SJSA1 (cell line): ENCODE data around the gene SERHL2. TPM values are rescaled to one million over a fixed set of nuclear protein-coding genes. Genes with fewer than 3 reads are reported as not detected.
"Not testable (repeated sequence)": the region's sequence is repeated elsewhere in the genome, so short reads cannot be mapped to it uniquely, and the experiment has no call there.

ENCODE experiments used
- DNase-seq, 2 experiments: peaks; one replicate each; pipeline ENCODE4 v3.0.0-alpha.2; 2015 to 2020; ENCODE audit warnings: low spot score in 2 of 2, low read depth in 1 of 2
- H3K27ac ChIP-seq: fragments of 250-450 bp; sonication (Bioruptor Pico); 2 replicates; pipeline ENCODE4 v1.5.1; 2020; ENCODE audit warnings: mild to moderate bottlenecking, moderate library complexity
- H3K27me3 ChIP-seq: fragments of 250-450 bp; sonication (Bioruptor Pico); replicated peaks from 2 replicates; pipeline ENCODE4 v1.5.1; 2020; ENCODE audit warnings: mild to moderate bottlenecking, moderate library complexity
- H3K36me3 ChIP-seq: fragments of 250-450 bp; sonication (Bioruptor Pico); 2 replicates; pipeline ENCODE4 v1.5.1; 2020; ENCODE audit warnings: mild to moderate bottlenecking
- H3K4me1 ChIP-seq: fragments of 250-450 bp; sonication (Bioruptor Pico); replicated peaks from 2 replicates; pipeline ENCODE4 v1.6.1; 2021; ENCODE audit warnings: mild to moderate bottlenecking
- H3K4me3 ChIP-seq: fragments of 250-450 bp; sonication (Bioruptor Pico); 2 replicates; pipeline ENCODE4 v1.5.1; 2020; ENCODE audit warnings: mild to moderate bottlenecking
- H3K9me3 ChIP-seq: fragments of 250-450 bp; sonication (Bioruptor Pico); replicated peaks from 2 replicates; pipeline ENCODE4 v1.5.1; 2020; ENCODE audit warnings: mild to moderate bottlenecking
- total RNA-seq: library from RNA; depleted of rRNA; stranded (reverse); fragments of >200 nt; shearing (Covaris generic); gene quantifications from 2 replicates; pipeline ENCODE4 v1.2.3, GENCODE V29; 2014

SERHL2 gene
- total RNA-seq, 1 experiment from 2014 or later = 2.9 TPM

DNA sequence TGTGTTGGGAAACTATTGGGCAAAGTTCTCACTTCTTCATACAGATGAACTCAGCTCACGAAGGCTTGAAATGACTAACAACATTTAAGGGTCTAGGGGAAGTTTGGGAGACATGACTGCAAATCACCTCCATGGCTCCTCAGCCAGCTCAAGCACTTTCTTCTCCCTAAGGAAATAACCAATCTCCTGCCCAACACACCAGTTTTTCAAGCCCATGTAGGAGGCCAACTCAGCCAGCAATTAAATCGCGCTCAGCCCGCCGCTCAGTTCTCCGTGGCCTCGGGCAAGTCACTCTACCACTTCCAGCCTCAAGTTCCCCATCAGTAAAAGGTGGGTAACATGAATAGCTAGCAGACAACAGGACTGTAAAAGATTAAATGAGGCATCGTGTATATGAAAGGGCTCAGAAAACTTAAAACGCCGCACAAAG is 60.1 kb downstream of the SERHL2 start:
- Histone ChIP-seq H3K27me3 (no peaks in the 10 kb centered on the region), H3K36me3 (peaks cover 40% of the 10 kb centered on the region), H3K4me1 (peaks cover 61% of the 10 kb centered on the region), H3K4me3 (peak overlapping the region; percentile 84), H3K9me3 (no peaks in the 10 kb centered on the region), H3K27ac (peak overlapping the region; percentile 100)
- DNase-seq = no peak

GRCh38 chr22:42614312-42615091 is 60.7 kb downstream of the SERHL2 start, which contains the start of gene POLDIP3:
POLDIP3 (minus strand) TSS chr22:42614883; CDS start chr22:42614857, 26 bp downstream.
- Histone ChIP-seq H3K9me3 (no peaks in the 10 kb centered on the region), H3K36me3 (peaks cover 46% of the 10 kb centered on the region), H3K4me3 (peak within 1 kb of the TSS; percentile 84), H3K27me3 (no peaks in the 10 kb centered on the region), H3K4me1 (peaks cover 55% of the 10 kb centered on the region), H3K27ac (peak within 1 kb of the TSS; percentile 100)
- DNase-seq = peak; percentile 99

- peak; percentile 98 to 99 for DNase-seq
- Histone ChIP-seq H3K27me3 (no peaks in the 10 kb centered on the region), H3K9me3 (no peaks in the 10 kb centered on the region), H3K27ac (peak overlapping the region; percentile 100), H3K36me3 (peaks cover 52% of the 10 kb centered on the region), H3K4me1 (peaks cover 51% of the 10 kb centered on the region), H3K4me3 (peak overlapping the region; percentile 84)
Observed at GRCh38 chr22:42615092-42615859, 61.5 kb downstream of the SERHL2 start.

DNA sequence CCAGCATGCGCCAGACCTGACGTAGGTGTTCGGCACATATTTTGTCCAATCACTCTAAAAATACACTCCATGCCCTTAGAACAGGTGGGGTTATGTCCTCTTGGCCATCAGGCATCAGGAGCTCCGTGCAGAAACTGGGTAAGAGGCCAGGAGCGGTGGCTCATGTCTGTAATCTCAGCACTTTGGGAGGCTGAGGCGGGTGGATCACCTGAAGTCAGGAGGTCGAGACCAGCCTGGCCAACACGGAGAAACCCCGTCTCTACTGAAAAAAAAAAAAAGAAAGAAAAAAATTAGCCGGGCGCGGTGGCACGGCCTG is 62.1 kb downstream of the SERHL2 start:
- not testable (repeated sequence) for DNase-seq, H3K9me3 ChIP-seq, H3K27me3 ChIP-seq
- Histone ChIP-seq H3K4me3 (0 out of 2 replicates have a peak overlapping the region, but pooled peaks have one; percentile 0), H3K36me3 (peaks cover 48% of the 10 kb centered on the region), H3K27ac (peak overlapping the region; percentile 100), H3K4me1 (peaks cover 51% of the 10 kb centered on the region)

DNA sequence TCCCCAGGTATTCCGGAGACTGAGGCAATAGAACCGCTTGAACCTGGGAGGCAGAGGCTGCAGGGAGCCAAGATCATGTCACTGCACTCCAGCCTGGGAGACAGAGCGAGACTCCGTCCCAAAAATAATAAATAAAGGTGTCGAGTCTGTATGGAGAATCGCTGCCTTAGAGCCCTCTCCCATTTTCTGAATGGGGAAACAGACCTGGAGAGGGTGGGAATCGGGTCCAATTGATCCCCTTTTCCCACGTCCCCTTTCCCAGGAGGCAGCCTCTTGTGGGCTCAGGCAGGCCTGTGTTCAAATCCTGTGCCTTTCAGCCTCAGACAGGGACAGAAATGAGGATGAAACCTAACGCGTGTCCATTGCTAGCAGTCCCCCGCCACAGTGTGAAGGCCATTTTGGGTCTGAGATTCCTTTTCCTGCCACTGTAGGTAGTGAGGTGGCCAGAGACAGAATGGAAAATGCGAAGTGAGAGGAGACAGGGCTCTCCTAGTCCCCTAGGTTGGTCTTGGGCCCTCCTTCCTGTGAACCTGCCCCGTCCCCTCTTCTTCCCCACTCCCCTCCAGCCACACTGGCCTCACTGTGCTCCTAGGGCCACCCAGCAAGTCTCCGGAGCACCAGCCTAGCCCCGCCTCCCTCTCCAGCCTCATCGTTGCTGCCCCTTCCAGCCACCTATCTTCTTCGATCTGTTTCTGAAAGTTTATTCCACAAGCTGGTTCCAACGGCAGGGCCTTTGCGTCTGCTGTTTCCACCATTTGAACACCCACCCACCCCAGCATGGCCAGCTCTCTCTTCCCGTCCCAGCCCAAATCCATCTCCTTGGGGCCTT is 63.6 kb downstream of the SERHL2 start:
- DNase-seq = no peak
- Histone ChIP-seq H3K9me3 (no peaks in the 10 kb centered on the region), H3K4me3 (no peak overlapping the region), H3K36me3 (peaks cover 47% of the 10 kb centered on the region), H3K27ac (no peak overlapping the region), H3K27me3 (no peaks in the 10 kb centered on the region), H3K4me1 (peaks cover 54% of the 10 kb centered on the region)

DNA sequence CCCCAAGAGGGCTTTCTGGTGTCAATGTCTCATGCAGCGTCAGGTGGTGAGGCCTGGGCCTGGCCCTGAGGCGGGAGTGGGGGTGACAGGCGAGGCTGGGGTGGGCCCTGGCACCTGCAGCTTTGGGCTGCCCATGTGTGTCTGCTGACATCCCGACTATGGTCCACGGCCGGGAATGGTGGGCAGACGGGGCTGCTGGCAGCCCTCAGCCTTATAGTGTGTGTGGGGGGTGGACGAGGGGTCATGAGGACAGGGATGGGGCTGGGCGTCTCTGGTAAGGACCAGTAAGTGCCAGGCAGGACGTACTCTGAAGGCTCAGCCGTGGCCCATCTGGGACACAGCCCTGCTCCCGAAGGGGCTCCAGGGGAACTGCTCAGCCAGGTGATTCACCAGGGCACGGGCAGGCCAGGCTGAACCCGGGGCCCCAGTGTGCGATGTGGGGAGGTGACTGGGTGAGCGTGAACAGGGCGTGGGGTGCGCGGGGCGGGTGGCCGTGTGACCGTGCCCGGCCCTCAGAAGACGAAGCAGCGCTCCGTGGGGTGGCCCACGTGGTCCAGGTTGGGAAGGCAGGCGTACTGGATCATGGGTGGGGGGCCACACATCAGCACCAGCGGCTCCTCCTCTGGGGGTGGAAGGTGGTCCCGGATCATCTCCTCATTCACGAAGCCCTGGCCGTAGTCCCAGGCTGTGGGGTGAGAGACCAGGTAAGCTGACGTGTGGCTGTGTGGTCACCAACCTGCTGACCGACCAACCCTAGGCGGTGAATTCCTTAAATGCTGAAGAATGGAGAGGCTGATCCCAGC is 65.7 kb downstream of the SERHL2 start:
- no peak overlapping the region for H3K4me3 ChIP-seq
- H3K27ac ChIP-seq = no peak overlapping the region
- no peak for DNase-seq

DNA sequence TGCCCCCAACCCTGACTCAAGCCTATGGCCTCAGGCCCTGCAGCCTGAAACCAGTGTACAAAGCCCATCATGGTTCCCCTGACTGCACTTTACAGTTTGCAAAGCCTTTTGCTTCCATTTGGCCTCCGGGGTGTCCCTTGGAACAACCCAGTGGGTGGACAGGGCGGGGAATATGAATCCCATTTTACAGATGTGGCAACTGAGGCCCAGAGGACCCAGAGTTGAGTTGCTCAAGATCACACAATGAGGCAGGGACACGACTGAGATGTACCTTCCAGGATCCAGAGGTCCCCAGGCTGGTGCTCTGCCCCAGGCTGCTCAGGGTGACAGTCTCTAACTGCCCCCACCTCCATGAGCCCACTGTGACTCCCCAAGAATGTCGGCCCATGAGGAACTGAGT is 66.3 kb downstream of the SERHL2 start:
- H3K4me3 ChIP-seq = no peak overlapping the region
- H3K36me3 ChIP-seq = peaks cover 53% of the 10 kb centered on the region

More for the DNA sequence above, 65.7 kb downstream of the SERHL2 start:
- Histone ChIP-seq H3K27me3 (no peaks in the 10 kb centered on the region), H3K9me3 (no peaks in the 10 kb centered on the region), H3K4me1 (peaks cover 46% of the 10 kb centered on the region), H3K36me3 (peaks cover 51% of the 10 kb centered on the region)

GRCh38 chr22:42621505-42622002 is 67.8 kb downstream of the SERHL2 start:
- DNase-seq = peak; percentile 58 to 81
- Histone ChIP-seq H3K4me1 (peaks cover 38% of the 10 kb centered on the region), H3K27ac (no peak overlapping the region), H3K36me3 (peaks cover 66% of the 10 kb centered on the region), H3K9me3 (no peaks in the 10 kb centered on the region), H3K4me3 (no peak overlapping the region), H3K27me3 (no peaks in the 10 kb centered on the region)

More for the DNA sequence above, 66.3 kb downstream of the SERHL2 start:
- DNase-seq = no peak
- H3K27ac ChIP-seq = no peak overlapping the region
- H3K4me1 ChIP-seq = peaks cover 46% of the 10 kb centered on the region
- H3K27me3 ChIP-seq = no peaks in the 10 kb centered on the region
- no peaks in the 10 kb centered on the region for H3K9me3 ChIP-seq

DNA sequence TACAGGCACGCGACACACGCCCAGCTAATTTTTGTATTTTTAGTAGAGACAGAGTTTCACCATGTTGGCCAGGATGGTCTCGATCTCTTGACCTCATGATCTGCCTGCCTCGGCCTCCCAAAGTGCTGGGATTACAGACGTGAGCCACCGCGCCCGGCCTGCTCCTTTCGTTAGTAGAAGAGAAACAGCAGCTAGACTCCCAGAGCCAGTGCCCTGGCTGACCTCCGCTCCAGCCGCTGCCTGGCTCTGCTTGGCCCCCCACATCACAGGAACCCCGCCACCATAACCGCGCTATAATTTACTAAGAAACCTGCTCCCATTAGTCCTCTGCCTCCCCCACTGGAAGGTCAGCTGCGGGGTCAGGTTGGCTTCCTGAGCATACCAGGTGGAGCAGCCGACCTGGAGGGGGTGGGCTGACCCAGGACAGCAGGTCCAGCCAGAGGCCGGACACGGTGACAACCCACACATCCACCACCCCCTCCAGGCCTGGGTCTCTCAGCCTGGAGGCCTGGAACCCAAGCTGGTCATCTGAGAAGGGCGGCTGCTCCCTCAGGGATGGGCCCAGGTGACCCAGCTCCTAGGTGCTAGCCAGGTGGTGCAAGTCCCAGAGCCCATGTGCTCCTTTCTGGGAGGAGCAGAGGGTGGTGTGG is 68.4 kb downstream of the SERHL2 start:
- Histone ChIP-seq H3K27me3 (no peaks in the 10 kb centered on the region), H3K9me3 (no peaks in the 10 kb centered on the region), H3K27ac (no peak overlapping the region), H3K4me1 (peaks cover 34% of the 10 kb centered on the region), H3K36me3 (peaks cover 73% of the 10 kb centered on the region), H3K4me3 (no peak overlapping the region)
- no peak for DNase-seq

DNA sequence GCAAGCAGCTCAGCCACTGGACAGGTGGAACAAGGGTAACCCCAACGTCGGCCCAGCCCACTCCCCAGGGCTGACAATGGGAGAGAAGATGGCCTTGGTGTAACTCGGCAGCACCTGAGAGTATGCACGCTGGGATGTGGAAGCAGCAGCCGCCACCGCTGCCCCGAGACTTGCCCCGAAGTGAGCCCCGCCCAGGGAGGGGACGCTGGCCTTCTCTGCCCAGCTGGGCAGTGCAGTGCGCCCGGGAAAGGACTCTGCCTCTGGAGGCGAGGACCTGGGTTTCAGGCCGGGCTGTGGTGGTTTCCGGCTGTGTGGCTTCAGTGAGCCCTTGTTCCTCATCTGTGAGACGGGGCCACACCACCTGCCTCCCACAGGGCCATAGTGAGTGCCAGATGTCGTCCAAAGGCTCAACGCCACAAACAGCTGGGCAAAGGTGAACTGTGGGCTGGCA is 69.6 kb downstream of the SERHL2 start:
- peaks cover 27% of the 10 kb centered on the region for H3K4me1 ChIP-seq
- no peaks in the 10 kb centered on the region for H3K9me3 ChIP-seq
- DNase-seq = no peak
- H3K4me3 ChIP-seq = no peak overlapping the region
- peaks cover 84% of the 10 kb centered on the region for H3K36me3 ChIP-seq
- no peak overlapping the region for H3K27ac ChIP-seq
- H3K27me3 ChIP-seq = no peaks in the 10 kb centered on the region
